ENCODE measurements around the gene NLN. TPM values are rescaled to one million over a fixed set of nuclear protein-coding genes. Genes with fewer than 3 reads are reported as not detected.
A peak's percentile ranks its signal among the peaks of the same experiment; 100 is the strongest.

The NLN gene
- total RNA-seq, 8 experiments from 2014 or later, result 9.2 to 24.6 (median 21.3) TPM

DNA sequence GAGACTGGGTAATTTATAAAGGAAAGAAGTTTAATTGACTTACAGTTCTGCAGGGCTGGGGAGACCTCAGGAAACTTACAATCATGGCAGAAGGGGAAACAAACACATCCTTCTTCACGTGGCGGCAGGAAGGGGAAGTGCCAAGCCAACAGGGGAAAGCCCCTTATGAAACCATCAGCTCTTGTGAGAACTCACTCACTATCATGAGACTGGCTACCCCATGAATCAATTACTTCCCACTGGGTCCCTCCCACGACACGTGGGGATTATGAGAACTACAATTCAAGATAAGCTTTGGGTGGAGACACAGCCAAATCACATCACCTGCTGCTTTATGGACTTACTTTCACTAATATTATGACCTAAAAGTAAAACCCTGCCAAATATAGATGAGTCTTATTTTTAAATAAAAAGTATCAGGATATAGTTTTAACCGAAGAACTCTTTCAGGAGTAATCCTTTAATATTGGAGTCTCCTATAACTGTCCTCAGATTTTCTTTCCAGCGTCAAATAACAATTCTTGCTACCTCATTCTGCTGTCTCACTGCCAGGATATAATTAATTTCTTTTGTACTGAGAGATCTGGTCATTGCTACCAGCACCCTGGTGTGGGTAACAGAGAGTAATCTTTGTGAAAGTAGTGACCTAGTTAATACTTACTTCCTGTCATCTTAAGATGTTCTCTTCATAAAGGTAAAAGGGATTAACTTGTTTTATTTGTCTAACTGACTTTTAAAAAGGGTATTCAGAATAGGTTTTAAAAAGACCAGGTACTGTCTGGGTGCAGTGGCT lies 68.6 kb downstream of the NLN start:
- WGBS, 10 experiments, result 80 to 100% (median 91%) methylated on average over 1 to 6 of the region's 6 CpGs
- H3K4me1 ChIP-seq (replicated peaks in 1 of 2), result peaks cover 3 to 5% of the 10 kb centered on the region in 2 donors
- H3K4me3 ChIP-seq, result no peak overlapping the region
- H3K27ac ChIP-seq, result no peak overlapping the region
- no peak for ATAC-seq (replicated peaks in 6 of 8)
- in situ Hi-C loops (cut with MboI; ENCODE audit: low pct_unique_long_range_greater_than_20kb in 2 of 9, low sequenced_read_pairs in 9 of 9, unreplicated experiment in 9 of 9), result no loop called here

DNA sequence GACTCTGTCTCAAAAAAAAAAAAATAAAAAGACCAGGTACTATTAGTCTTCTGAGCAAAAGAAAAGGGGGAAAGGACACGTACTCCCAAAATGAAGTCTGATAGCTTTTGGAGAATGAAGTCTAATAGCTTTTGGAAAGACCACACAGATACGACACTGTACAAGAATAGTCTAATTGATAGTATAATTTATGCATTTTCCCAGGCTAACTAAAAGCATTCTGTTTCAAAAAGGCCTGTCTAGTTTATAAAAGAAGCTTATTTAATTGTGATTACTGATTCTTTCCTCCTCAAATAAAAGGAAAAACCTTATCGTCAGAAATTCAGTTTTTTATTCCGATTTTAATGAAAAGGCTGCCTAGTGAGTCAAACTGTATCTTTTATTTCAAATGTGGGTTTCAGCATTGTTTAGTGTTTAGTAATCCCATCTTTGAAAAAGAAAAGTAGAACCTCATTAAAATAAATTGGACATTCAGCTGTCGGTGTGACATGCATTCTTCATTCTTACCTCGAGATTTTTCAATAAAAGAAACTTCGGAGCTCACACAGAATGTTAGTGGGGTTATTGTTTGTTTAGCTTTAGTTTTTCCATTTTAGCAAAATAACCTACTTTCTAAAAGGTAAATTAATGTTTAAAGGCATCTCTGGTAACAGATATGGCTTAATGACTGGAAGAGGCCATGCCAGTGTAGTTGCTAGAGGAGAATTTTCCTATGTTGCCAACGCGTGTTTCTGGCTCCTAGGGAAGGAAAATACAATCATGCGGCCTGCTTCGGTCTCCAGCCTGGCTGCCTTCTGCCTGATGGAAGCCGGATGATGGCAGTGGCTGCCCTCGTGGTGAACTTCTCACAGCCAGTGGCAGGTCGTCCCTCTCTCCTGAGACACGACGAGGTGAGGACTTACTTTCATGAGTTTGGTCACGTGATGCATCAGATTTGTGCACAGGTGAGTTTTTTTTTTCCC lies 70.0 kb downstream of the NLN start:
- ATAC-seq (replicated peaks in 6 of 8), result peak in 4 of 8 experiments; percentile 31 to 76 (median 53)
- Histone ChIP-seq H3K4me3 (no peak overlapping the region), H3K4me1 (replicated peaks in 1 of 2) (peaks cover 3 to 5% of the 10 kb centered on the region in 2 donors), H3K27ac (peak overlapping the region in 1 of 2 donors; percentile 28)
- WGBS, 10 experiments, result 55 to 97% (median 83%) methylated on average over 6 to 16 of the region's 17 CpGs
- in situ Hi-C loops (cut with MboI; ENCODE audit: low pct_unique_long_range_greater_than_20kb in 2 of 9, low sequenced_read_pairs in 9 of 9, unreplicated experiment in 9 of 9), result no loop called here

DNA sequence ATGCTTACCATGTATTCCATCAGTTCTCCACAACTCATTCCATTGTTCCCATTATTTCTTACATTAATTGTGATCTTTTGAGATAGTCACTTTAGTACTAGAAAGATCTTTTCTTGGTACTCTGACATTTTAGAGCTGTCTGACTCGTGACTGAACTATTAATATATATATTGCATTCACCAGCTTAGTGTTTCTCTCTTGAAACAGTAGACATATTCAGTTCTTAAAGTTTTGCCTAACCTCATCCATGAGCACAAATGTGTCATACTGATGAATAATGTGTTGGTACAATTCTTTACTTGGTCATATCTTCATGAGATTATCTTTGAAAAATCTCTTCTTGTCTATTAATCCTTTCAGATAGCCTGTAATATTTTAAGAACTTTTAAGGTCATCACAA lies 74.3 kb downstream of the NLN start:
- H3K27ac ChIP-seq, result no peak overlapping the region
- no peak for ATAC-seq (replicated peaks in 6 of 8)
- peaks cover 9 to 10% of the 10 kb centered on the region in 2 donors for H3K4me1 ChIP-seq (replicated peaks in 1 of 2)
- H3K4me3 ChIP-seq, result no peak overlapping the region
- WGBS, 10 experiments, result 57 to 100% (median 100%) methylated on average over 1 of the region's 1 CpG; no CpG with 5 or more reads in 2 of the 10 experiments
- in situ Hi-C loops (cut with MboI; ENCODE audit: low pct_unique_long_range_greater_than_20kb in 2 of 9, low sequenced_read_pairs in 9 of 9, unreplicated experiment in 9 of 9), result no loop called here

DNA sequence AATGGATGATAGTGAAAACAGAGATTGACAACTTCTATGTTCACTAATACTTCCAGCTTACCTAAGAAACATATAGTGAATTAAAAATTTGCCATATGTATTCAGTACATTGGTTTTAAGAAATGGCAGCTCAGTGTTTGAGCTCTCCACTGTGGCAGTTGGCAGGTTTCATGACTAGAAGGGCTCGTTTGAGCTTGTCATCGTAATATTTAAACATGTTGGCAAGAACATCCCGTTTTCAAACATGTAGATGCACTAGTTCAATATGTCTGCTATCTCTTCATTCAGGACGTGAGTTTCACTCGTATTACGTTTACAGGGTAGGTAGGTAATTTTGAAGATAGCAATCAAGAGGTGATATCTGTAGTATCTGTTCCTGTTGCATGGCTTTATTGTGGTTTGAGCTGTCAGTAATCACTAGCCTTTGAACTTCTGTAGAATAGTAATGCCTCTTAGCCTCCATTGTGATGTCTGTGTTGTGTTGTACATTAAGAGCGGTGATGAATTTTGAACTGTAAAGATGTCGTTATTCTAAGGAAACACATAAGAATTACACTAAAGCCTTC lies 74.8 kb downstream of the NLN start:
- Histone ChIP-seq H3K27ac (no peak overlapping the region), H3K4me1 (replicated peaks in 1 of 2) (peaks cover 10 to 12% of the 10 kb centered on the region in 2 donors), H3K4me3 (no peak overlapping the region)
- no peak for ATAC-seq (replicated peaks in 6 of 8)
- in situ Hi-C loops (cut with MboI; ENCODE audit: low pct_unique_long_range_greater_than_20kb in 2 of 9, low sequenced_read_pairs in 9 of 9, unreplicated experiment in 9 of 9), result no loop called here
- WGBS, 10 experiments, result 66 to 100% (median 92%) methylated on average over 1 to 8 of the region's 8 CpGs; no CpG with 5 or more reads in 1 of the 10 experiments

DNA sequence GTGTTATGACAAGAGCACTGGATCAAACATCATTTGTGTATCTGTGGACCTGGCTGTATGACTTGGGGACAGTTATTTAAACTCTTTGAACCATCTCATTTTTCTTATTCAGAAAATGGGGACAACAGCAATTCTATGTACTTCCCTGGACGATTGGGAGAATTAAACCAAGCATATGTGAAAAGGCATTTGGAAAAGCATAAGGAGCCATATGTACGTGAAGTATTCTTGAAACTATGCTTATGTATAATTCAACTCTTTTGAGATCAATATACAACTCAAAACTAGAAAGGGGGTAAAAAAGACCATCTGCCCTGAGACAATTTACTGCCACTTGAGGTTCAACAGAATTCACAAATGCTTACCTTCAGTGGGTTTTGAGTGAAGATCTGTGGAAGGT lies 75.5 kb downstream of the NLN start:
- in situ Hi-C loops (cut with MboI; ENCODE audit: low pct_unique_long_range_greater_than_20kb in 2 of 9, low sequenced_read_pairs in 9 of 9, unreplicated experiment in 9 of 9), result no loop called here
- ATAC-seq (replicated peaks in 6 of 8), result no peak
- H3K4me3 ChIP-seq, result no peak overlapping the region
- 83 to 100% (median 91%) methylated on average over 1 to 2 of the region's 2 CpGs; no CpG with 5 or more reads in 2 of the 10 experiments for WGBS, 10 experiments
- no peak overlapping the region for H3K27ac ChIP-seq
- peaks cover 9 to 10% of the 10 kb centered on the region in 2 donors for H3K4me1 ChIP-seq (replicated peaks in 1 of 2)

DNA sequence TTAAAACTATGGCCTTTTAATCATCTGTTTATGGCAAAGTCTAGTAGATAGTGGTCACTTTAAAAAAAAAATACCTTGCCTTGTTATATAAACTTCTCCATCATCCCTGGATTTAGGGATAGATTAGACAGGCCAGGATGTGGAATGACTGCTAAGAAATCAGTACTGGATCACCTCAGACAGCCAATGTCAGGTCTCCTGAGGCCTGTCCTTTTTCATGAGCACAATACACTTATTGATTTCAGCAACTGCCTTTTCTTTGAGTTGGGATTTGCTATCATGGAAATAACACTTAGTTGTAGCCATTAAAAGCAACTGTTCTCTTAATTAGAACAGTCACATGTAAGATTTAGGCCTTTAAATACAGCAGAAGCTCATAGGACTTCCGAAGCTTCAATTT lies 77.9 kb downstream of the NLN start:
- Histone ChIP-seq H3K27ac (no peak overlapping the region), H3K4me1 (replicated peaks in 1 of 2) (peaks cover 9 to 10% of the 10 kb centered on the region in 2 donors), H3K4me3 (no peak overlapping the region)
- 83 to 100% (median 100%) methylated on average over 1 of the region's 1 CpG; no CpG with 5 or more reads in 4 of the 10 experiments for WGBS, 10 experiments
- no peak for ATAC-seq (replicated peaks in 6 of 8)
- in situ Hi-C loops (cut with MboI; ENCODE audit: low pct_unique_long_range_greater_than_20kb in 2 of 9, low sequenced_read_pairs in 9 of 9, unreplicated experiment in 9 of 9), result no loop called here

DNA sequence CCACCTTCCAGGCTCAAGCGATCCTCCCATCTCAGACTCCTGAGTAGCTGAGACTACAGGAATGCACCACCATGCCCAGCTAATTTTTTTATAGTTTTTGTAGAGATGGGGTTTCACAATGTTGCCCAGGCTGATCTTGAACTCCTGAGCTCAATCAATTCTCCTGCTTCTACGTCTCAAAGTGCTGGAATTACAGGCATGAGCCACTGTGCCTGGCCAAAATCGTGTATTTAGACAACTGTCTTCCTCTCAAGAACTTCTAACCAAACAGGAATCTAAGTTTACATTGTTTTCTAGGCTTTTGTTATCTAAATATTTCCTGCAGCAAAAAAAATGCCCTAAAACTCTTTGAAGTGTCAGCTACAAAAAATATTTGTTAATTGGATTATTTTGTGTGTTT lies 78.8 kb downstream of the NLN start:
- peak in 1 of 8 experiments; percentile 14 for ATAC-seq (replicated peaks in 6 of 8)
- H3K27ac ChIP-seq, result peak overlapping the region; percentile 19 to 36
- WGBS, 10 experiments, result 33 to 100% (median 89%) methylated on average over 1 to 2 of the region's 3 CpGs; no CpG with 5 or more reads in 3 of the 10 experiments
- peaks cover 9 to 10% of the 10 kb centered on the region in 2 donors for H3K4me1 ChIP-seq (replicated peaks in 1 of 2)
- H3K4me3 ChIP-seq, result no peak overlapping the region
- in situ Hi-C loops (cut with MboI; ENCODE audit: low pct_unique_long_range_greater_than_20kb in 2 of 9, low sequenced_read_pairs in 9 of 9, unreplicated experiment in 9 of 9), result no loop called here

DNA sequence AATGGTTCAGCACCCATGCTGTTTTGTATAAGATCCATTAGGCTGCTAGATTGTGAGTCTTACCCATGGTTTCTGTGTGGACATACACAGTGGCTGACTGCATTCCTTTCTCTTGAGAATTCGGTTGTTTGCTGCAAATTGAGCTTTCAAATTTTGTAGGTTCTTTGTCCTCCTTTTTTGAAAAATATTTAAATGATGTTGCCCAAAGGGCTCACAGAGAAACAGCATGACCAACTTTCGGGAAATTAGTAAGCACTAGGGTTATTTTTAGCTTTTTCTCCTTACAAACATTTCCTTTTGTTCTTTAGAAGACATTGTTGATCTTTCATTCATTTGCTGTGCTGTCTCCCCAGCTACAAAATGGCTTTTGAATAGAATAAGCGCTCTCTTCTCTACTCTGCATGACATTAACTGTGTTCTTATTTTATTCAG lies 79.4 kb downstream of the NLN start:
- peak overlapping the region; percentile 19 to 66 for H3K27ac ChIP-seq
- no peak overlapping the region for H3K4me3 ChIP-seq
- peak; percentile 57 to 96 (median 91) for ATAC-seq (replicated peaks in 6 of 8)
- in situ Hi-C loops (cut with MboI; ENCODE audit: low pct_unique_long_range_greater_than_20kb in 2 of 9, low sequenced_read_pairs in 9 of 9, unreplicated experiment in 9 of 9), result no loop called here
- peaks cover 9 to 10% of the 10 kb centered on the region in 2 donors for H3K4me1 ChIP-seq (replicated peaks in 1 of 2)
- WGBS, 10 experiments, result 28 to 67% (median 56%) methylated on average over 2 to 3 of the region's 3 CpGs; no CpG with 5 or more reads in 1 of the 10 experiments

DNA sequence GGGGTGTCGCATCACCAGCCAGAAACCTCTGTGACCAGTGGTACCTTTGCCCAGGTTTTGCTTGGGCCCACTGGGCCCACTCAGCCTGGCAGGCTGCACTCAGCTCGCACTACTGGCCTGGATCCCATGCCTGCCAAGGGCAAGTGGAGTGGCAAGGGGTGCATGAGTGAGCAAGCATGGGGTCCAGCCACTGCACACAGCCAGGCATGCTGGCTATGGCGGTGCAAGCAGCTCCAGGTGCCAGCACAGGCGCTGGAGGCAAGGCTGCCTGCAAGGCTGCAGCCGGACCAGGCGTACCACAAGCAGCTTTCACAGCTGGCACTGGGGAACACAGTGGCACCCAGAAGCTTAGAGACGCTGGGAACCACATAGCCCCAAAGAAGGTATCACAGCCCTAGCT lies 80.1 kb downstream of the NLN start:
- Histone ChIP-seq H3K27ac (peak overlapping the region in 1 of 2 donors; percentile 66), H3K4me3 (no peak overlapping the region)

DNA sequence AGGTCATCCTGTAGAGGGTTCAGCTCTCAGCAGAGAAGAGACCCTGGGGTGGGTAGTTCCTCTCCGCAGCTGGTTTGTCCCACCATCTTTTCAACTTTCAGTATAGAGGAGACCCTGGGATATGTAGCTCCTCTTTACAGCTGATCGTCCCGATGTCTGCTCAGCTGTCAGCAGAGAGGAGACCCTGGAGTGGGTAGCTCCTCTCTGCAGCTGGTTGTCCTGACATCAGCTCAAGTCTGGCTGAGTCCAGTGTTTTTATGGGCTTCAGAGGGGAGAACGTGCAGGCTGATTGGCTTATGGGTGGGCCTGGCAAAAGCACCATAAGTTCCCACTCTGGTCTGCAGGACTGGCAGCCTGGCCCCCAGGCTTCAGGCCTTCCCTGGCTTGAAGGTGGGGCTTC lies 80.8 kb downstream of the NLN start:
- no peak for ATAC-seq (replicated peaks in 6 of 8)
- peaks cover 9 to 10% of the 10 kb centered on the region in 2 donors for H3K4me1 ChIP-seq (replicated peaks in 1 of 2)
- WGBS, 10 experiments, result 100% methylated on average over 1 of the region's 4 CpGs; no CpG with 5 or more reads in 7 of the 10 experiments
- H3K4me3 ChIP-seq, result no peak overlapping the region
- H3K27ac ChIP-seq, result no peak overlapping the region
- in situ Hi-C loops (cut with MboI; ENCODE audit: low pct_unique_long_range_greater_than_20kb in 2 of 9, low sequenced_read_pairs in 9 of 9, unreplicated experiment in 9 of 9), result no loop called here

More for the DNA sequence above, 80.1 kb downstream of the NLN start:
- peak in 2 of 8 experiments; percentile 14 to 20 for ATAC-seq (replicated peaks in 6 of 8)
- in situ Hi-C loops (cut with MboI; ENCODE audit: low pct_unique_long_range_greater_than_20kb in 2 of 9, low sequenced_read_pairs in 9 of 9, unreplicated experiment in 9 of 9), result no loop called here
- H3K4me1 ChIP-seq (replicated peaks in 1 of 2), result peaks cover 9 to 10% of the 10 kb centered on the region in 2 donors
- WGBS, 10 experiments, result 100% methylated on average over 1 to 2 of the region's 7 CpGs; no CpG with 5 or more reads in 7 of the 10 experiments

DNA sequence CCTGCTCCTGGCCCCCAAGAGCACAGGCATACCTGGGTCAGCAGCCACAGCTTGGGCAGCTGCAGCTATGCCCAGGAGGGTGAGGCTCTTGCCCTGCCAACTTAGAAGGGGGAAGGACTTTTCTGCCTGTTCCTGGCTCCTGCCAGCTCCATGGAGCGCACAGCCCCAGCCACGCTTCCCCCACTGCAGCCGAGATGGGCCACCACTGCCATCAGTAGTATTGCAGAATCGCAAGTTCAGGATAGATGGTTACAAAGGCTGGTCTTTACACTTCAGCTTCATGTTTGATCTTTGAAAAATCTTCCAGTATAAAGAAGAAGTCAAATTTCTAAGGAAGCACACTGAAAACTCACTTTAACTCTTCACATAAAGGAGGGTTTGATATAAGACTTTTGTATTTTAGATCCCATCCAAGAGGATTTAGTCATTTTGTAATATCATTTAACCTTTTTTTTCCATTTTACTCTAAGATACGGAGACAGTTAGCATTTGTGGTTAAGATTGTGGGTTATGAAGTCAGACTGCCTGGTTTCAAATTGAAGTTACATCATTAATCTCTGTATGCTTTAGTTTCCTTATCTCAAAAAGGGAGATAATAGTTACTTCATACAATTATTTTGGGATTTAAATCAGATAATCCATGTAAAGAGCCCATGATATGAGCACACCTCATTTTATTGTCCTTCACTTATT lies 81.8 kb downstream of the NLN start:
- Histone ChIP-seq H3K4me1 (replicated peaks in 1 of 2) (peaks cover 9 to 10% of the 10 kb centered on the region in 2 donors), H3K27ac (no peak overlapping the region), H3K4me3 (no peak overlapping the region)
- WGBS, 10 experiments, result 50 to 100% (median 98%) methylated on average over 1 to 5 of the region's 5 CpGs; no CpG with 5 or more reads in 1 of the 10 experiments
- no peak for ATAC-seq (replicated peaks in 6 of 8)
- in situ Hi-C loops (cut with MboI; ENCODE audit: low pct_unique_long_range_greater_than_20kb in 2 of 9, low sequenced_read_pairs in 9 of 9, unreplicated experiment in 9 of 9), result no loop called here

DNA sequence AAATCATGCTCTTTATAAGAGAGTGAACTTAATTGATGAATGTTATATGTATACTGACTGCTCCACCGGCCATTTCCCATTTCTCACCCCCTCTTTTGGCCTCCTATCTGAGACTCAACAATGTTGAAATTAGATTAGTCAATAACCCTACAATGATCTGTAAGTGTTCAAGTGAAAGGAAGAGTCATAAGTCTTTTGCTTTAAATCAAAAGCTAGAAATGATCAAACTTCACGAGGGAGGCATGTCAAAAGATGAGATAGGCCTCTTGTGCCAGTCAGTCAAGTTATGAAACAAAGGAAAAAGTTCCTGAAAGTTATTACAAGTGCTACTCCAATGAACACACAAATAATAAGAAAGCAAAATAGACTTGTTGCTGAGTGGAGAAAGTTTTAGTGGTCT lies 83.1 kb downstream of the NLN start:
- Histone ChIP-seq H3K27ac (no peak overlapping the region), H3K4me1 (replicated peaks in 1 of 2) (peaks cover 9 to 10% of the 10 kb centered on the region in 2 donors), H3K4me3 (no peak overlapping the region)
- WGBS, 10 experiments, result 86 to 100% (median 100%) methylated on average over 1 to 2 of the region's 2 CpGs; no CpG with 5 or more reads in 1 of the 10 experiments
- ATAC-seq (replicated peaks in 6 of 8), result no peak
- in situ Hi-C loops (cut with MboI; ENCODE audit: low pct_unique_long_range_greater_than_20kb in 2 of 9, low sequenced_read_pairs in 9 of 9, unreplicated experiment in 9 of 9), result no loop called here
